Tibial nerve (tissue), 3 donors: Measurements from ENCODE around the gene BRAT1.

Experiments
- POLR2A ChIP-seq, 2 donors: fragments of 450-650 bp; IDR thresholded peaks; one replicate each; pipeline ENCODE4 v1.6.1; 2017; ENCODE audit warnings: antibody characterized with exemption in 2 of 2, mild to moderate bottlenecking in 2 of 2, moderate library complexity in 2 of 2
- TF ChIP-seq, protein P1 (sequence below), 5 experiments: fragments of 200-600 bp in 3 of 5; fragments of 450-650 bp in 2 of 5; sonication (generic) in 3 of 5; IDR thresholded peaks; one replicate each; pipeline ENCODE4 v1.5.1; 2016 to 2019; ENCODE audit warnings: antibody characterized with exemption in 5 of 5, mild to moderate bottlenecking in 3 of 5, moderate library complexity in 2 of 5

DNA sequence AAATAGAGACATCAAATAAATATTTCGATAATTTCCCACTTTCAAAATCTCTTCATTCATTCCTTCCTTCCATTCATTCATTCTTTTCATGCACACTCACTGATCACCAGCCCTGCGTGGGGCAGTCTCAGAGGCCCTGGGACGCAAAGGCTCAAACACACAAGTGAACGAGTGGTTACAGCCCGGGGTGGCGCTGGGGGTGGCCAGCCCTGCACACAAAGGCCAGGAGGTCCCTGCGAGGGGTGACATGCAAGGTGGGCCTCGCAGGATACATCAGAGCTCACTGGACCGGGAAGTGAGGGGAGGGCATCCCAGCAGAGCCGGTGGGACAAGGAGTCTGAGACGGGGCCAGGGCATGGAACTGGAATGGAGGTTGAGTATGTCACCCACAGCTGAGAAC, 46.6 kb upstream of the BRAT1 start:
- TF ChIP-seq, protein P1, sequence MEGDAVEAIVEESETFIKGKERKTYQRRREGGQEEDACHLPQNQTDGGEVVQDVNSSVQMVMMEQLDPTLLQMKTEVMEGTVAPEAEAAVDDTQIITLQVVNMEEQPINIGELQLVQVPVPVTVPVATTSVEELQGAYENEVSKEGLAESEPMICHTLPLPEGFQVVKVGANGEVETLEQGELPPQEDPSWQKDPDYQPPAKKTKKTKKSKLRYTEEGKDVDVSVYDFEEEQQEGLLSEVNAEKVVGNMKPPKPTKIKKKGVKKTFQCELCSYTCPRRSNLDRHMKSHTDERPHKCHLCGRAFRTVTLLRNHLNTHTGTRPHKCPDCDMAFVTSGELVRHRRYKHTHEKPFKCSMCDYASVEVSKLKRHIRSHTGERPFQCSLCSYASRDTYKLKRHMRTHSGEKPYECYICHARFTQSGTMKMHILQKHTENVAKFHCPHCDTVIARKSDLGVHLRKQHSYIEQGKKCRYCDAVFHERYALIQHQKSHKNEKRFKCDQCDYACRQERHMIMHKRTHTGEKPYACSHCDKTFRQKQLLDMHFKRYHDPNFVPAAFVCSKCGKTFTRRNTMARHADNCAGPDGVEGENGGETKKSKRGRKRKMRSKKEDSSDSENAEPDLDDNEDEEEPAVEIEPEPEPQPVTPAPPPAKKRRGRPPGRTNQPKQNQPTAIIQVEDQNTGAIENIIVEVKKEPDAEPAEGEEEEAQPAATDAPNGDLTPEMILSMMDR (IDR thresholded peaks at IDR 0.05) = no peak
- TF ChIP-seq POLR2A (IDR thresholded peaks at IDR 0.05) = no peak
